ENCODE data around the gene MBP. TPM values are rescaled to one million over a fixed set of nuclear protein-coding genes. Genes with fewer than 3 reads are reported as not detected.

MBP gene
- total and polyA plus RNA-seq, 2 of the 4 experiments (the other 2 are of a cell fraction), result 0.72 to 0.90 TPM

- TF ChIP-seq RCOR1 (IDR thresholded peaks at IDR 0.05; ENCODE audit: insufficient replicate concordance, low read length) (no peak), CHD1 (IDR thresholded peaks at IDR 0.05; ENCODE audit: low read depth, low read length) (no peak), POLR2A (IDR thresholded peaks at IDR 0.05; ENCODE audit: low read depth, low read length) (no peak), ELK1 (IDR thresholded peaks at IDR 0.05; ENCODE audit: borderline replicate concordance, low read depth, low read length) (no peak), BHLHE40 (IDR thresholded peaks at IDR 0.05; ENCODE audit: low read depth, low read length) (no peak)
Observed at GRCh38 chr18:77115192-77115953, 17.2 kb downstream of the MBP start (continued).

All from IMR-90 (cell line).